IPS-15b (cell line): Measurements from ENCODE around the gene PTPN2.
"Not testable (repeated sequence)": the region's sequence is repeated elsewhere in the genome, so short reads cannot be mapped to it uniquely, and the experiment has no call there.

Source experiments
- H3K27me3 ChIP-seq: one replicate; pipeline ENCODE4 v1.6.1; 2013; ENCODE audit warnings: low read length; ENCODE audit not compliant: control insufficient read depth, insufficient read depth
- H3K36me3 ChIP-seq: one replicate; pipeline ENCODE4 v1.6.1; 2013; ENCODE audit warnings: low read length; ENCODE audit not compliant: control insufficient read depth, insufficient read depth
- H3K4me1 ChIP-seq: one replicate; pipeline ENCODE4 v1.6.1; 2013; ENCODE audit warnings: mild to moderate bottlenecking, low read length; ENCODE audit not compliant: control insufficient read depth, insufficient read depth
- H3K4me3 ChIP-seq: one replicate; pipeline ENCODE4 v1.5.1; 2013; ENCODE audit warnings: low read depth, low read length
- H3K9ac ChIP-seq: one replicate; pipeline ENCODE4 v1.6.1; 2013; ENCODE audit warnings: low read depth, mild to moderate bottlenecking, low read length
- H3K9me3 ChIP-seq: one replicate; pipeline ENCODE4 v1.6.1; 2013; ENCODE audit warnings: mild to moderate bottlenecking, low read length; ENCODE audit not compliant: control insufficient read depth, insufficient read depth

Gene PTPN2

DNA sequence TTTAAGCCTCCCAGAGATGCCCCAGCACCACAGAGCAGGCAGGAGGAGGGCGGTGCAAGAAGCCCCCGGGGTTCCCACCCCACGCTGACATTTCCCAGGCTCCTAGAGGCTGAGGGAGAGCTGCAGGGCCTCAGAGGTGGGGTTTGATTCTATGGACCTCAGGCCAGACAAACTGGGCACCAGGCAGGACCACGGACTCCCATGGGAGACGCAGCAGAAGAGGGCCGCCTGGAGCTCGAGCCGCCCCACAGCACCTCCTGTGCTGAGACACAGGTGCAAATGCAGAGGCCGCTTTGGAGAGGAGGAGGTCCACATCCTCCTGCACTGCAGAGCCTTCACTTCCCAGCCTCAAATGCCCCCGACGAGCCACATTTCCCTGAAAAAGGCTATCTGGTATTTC, 118.5 kb downstream of the PTPN2 start:
- no peak overlapping the region for H3K4me3 ChIP-seq
- no peak overlapping the region for H3K9ac ChIP-seq
- H3K4me1 ChIP-seq: peaks cover 4% of the 10 kb centered on the region
- H3K27me3 ChIP-seq: no peaks in the 10 kb centered on the region
- H3K9me3 ChIP-seq: no peaks in the 10 kb centered on the region
- H3K36me3 ChIP-seq: no peaks in the 10 kb centered on the region

DNA sequence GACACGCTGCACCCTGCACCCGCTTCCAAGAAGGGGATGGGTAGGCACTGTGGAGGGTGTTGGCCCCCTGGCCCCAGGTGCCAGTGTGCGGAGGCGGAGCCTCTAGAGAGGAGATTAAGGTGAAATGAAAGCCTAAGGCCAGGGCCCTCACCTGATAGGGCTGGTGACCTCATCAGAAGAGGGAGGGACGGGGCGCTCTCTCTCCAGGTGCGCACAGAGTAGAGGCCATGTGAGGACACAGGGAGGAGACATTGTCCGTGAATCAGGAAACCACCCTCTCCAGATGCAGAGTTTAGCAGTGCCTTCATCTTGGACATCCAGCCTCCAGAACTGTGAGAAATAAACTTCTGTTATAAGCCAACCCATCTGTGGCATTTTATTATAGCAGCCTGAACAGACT, 118.9 kb downstream of the PTPN2 start:
- no peak overlapping the region for H3K9ac ChIP-seq
- H3K4me3 ChIP-seq: no peak overlapping the region
- H3K9me3 ChIP-seq: no peaks in the 10 kb centered on the region
- peaks cover 4% of the 10 kb centered on the region for H3K4me1 ChIP-seq
- H3K36me3 ChIP-seq: no peaks in the 10 kb centered on the region
- H3K27me3 ChIP-seq: no peaks in the 10 kb centered on the region

DNA sequence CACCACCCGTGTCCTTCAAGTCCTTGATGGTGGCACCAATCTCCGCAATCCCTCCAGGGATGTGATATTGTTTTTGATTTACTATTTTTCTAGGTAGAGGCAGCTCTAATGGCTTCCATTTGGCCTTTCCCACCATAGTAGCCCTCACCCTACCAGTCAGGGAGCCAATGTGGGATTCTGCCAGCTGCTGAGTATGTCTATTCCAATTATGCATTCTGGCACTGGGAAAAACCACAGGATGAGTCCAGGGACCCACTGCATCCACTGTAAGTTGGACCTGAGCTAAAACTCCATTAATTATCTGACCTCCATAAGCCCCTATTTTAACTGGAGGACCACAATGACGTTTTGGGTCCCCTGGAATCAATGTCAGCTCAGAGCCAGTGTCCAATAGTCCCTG, 125.5 kb downstream of the PTPN2 start:
- not testable (repeated sequence) for H3K4me1 ChIP-seq, H3K4me3 ChIP-seq, H3K9ac ChIP-seq, H3K9me3 ChIP-seq, H3K27me3 ChIP-seq, H3K36me3 ChIP-seq

DNA sequence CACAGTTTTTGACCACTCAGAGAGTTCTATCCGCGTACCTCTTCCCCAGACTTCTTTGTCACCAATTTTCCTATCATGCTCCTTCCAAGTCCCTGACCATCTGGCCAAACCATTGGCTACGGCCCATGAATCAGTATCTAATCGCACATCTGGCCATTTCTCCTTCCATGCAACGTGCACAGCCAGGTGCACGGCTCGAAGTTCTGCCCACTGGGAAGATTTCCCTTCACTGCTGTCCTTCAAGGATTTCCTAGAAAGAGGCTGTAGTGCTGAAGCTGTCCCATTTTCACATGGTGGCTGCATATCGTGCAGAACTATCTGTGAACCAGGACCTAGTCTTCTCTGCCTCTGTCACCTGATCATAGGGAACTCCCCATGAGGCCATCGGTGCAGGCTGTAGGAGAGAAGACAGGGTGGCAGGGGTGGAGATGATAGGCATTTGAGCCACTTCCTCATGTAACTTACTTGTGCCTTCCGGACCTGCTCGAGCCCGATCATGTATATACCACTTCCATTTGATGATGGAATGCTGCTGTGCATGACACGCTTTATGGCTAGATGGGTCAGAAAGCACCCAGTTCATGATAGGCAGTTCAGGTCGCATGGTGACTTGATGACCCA, 127.3 kb downstream of the PTPN2 start:
- H3K9me3 ChIP-seq, H3K36me3 ChIP-seq, H3K9ac ChIP-seq, H3K4me3 ChIP-seq, H3K27me3 ChIP-seq, H3K4me1 ChIP-seq: not testable (repeated sequence)

DNA sequence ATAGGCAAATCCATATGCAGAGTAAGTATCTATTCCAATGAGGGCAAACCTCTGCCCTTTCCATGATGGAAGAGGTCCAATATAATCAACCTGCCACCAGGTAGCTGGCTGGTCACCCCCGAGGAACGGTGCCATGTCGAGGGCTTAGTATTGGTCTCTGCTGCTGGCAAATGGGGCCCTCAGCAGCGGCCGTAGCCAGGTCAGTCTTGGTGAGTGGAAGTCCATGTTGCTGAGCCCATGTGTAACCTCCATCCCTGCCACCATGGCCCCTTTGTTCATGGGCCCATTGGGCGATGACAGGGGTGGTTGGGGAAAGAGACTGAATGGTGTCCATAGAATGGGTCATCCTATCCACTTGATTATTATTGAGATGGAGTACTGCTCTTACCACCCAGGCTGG, 128.4 kb downstream of the PTPN2 start:
- not testable (repeated sequence) for H3K36me3 ChIP-seq, H3K4me3 ChIP-seq

DNA sequence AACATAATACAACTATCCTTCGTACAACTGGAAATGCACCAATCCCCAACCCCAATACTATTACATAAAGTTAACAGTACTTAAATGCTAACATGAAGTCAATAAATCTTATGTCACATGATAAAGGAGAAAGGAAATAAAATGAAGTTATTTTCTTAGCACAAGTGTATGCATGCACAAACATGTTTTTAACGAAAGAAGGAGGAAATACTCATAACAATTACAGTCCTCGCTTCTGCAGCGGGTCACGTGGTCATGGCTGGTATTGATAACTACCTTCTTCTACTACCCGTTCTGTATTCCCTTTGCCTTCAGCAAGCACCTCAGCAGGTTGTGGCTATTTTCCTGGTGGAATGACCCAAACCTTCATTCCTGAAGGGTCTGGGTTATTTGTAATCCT, 129.5 kb downstream of the PTPN2 start:
- H3K36me3 ChIP-seq: no peaks in the 10 kb centered on the region
- H3K4me1 ChIP-seq: no peaks in the 10 kb centered on the region
- no peaks in the 10 kb centered on the region for H3K9me3 ChIP-seq
- no peak overlapping the region for H3K4me3 ChIP-seq
- H3K27me3 ChIP-seq: no peaks in the 10 kb centered on the region
- H3K9ac ChIP-seq: no peak overlapping the region

More for the DNA sequence above, 128.4 kb downstream of the PTPN2 start:
- H3K4me1 ChIP-seq, H3K27me3 ChIP-seq, H3K9ac ChIP-seq, H3K9me3 ChIP-seq: not testable (repeated sequence)

DNA sequence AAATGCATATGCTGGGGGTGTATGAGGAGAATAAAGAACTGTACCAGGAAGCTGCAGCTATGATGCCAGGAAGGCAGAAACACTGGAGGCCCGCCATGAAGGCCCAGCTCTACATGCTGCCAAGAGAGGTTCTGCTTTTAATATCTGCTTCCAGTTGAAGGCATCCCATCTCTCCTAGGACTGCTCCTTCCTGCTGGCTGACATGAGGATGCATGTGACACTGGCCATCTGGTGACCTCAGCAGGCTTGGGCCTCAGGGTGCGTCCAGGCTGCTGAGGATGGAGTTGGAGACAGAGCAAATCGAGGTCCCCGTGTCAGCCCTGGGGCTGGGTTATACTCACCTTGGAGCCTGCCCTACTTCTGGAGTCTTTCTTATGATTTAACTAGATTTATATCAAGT, 132.1 kb downstream of the PTPN2 start:
- H3K9me3 ChIP-seq: no peaks in the 10 kb centered on the region
- H3K36me3 ChIP-seq: peaks cover 2% of the 10 kb centered on the region
- no peak overlapping the region for H3K9ac ChIP-seq
- H3K27me3 ChIP-seq: no peaks in the 10 kb centered on the region
- H3K4me3 ChIP-seq: no peak overlapping the region
- H3K4me1 ChIP-seq: no peaks in the 10 kb centered on the region

DNA sequence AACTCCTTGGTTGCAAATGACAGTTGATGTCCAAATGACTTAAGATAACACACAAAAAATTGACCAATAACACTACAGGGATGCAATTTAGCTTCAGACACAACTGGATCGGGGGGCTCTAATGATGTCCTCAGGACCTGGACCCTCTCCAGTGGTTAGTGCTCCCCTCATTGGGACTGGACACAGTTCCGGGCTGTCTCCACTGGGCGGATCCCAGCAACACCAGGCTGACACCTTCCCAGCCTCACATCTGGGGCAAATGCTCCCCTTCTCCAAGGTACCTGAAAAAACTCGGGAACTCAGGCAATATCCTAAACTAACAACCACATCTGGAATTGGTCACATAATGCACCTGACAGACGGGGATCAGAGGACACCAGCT, 132.5 kb downstream of the PTPN2 start:
- Histone ChIP-seq H3K4me3 (no peak overlapping the region), H3K4me1 (no peaks in the 10 kb centered on the region), H3K9me3 (no peaks in the 10 kb centered on the region), H3K36me3 (peaks cover 2% of the 10 kb centered on the region), H3K9ac (no peak overlapping the region), H3K27me3 (no peaks in the 10 kb centered on the region)

DNA sequence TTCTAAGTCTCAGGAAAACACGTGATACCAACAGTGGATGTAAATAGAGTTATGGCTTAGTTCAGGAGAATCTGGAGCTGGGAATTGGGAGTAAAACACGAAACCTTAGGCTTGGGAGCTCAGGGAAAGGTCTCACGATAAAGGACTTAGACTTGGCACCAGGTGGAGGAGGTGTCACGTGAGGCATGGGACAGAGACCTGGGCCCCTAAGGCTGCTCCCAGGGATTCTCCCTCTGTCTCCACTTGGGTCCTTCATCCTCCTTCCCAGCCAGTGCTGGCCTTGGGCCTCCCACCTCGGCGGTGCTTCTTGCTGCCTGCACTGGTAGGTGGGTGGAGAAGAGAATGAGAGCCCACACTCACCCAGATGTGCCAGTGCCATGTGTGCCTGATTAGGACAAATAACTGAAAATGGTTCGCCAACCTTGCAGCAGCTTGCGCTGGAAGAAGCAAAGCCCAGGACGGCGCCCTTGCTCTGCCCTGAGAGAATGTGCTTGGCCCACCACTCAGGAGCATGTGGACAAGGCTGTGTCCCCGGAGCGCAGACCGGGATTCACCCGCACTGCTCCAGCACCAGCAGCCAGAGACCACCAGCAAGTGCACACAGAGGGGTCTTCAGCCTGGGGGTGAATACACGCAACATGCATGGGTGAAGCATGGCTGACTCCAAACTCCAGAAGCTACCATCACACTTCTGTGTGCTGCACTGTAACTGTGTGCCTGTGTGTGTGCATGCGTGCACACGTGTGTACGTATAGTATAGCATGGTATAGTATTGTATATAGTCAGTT, 133.1 kb downstream of the PTPN2 start:
- no peak overlapping the region for H3K9ac ChIP-seq
- H3K36me3 ChIP-seq: peaks cover 2% of the 10 kb centered on the region
- no peaks in the 10 kb centered on the region for H3K9me3 ChIP-seq
- H3K27me3 ChIP-seq: no peaks in the 10 kb centered on the region
- H3K4me3 ChIP-seq: no peak overlapping the region
- no peaks in the 10 kb centered on the region for H3K4me1 ChIP-seq

DNA sequence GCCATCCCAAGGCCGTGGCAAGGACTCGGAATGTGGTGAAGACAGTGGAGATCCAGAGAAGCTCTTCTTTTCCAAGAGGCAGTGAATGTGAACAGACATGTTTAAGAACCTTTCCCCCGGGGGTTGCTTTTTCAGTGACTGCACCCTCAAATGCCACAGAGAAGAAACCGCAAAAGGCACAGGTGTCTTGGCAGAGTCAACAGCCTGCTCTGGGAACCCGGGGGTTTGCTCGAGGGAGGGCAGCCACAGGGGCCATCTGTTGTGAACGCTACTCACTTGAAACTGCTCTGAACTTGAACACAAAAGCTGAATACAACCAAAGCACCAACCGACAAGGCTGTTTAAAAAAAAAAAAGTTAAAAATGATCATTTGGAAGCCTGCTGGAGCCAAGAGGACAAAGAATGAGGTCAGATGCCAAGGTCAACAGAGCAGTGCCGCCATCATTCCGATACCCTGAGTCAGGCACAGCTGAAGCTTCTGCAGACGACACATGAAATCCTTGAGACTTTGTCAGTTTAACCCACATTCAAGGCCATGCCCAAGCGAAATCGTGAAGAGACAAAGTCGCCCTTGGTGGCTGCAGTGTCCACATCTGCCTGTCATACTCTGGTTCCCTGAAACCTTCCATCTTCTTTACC, 133.8 kb downstream of the PTPN2 start:
- H3K36me3 ChIP-seq: peaks cover 2% of the 10 kb centered on the region
- H3K9ac ChIP-seq: no peak overlapping the region
- no peaks in the 10 kb centered on the region for H3K27me3 ChIP-seq
- no peak overlapping the region for H3K4me3 ChIP-seq
- no peaks in the 10 kb centered on the region for H3K9me3 ChIP-seq
- H3K4me1 ChIP-seq: no peaks in the 10 kb centered on the region

DNA sequence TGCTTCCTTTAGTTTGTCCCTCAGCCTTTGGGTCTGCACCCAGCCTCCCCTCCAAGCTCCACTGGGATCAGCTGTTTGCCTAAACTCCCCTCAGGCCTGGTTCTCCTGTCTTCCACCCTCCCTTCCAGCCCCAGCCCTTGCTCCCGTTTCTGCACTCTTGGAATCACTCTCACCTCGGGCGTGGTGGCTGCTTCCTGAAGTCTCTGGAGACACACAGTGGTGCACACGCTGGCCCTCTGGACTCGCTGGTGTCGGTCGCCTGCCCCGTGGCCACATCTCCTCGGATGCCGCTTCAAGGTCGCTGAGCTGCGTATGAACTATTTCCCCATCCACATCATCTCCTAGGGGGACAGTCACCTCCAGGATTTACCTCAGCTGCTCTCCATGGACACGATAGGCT, 134.9 kb downstream of the PTPN2 start:
- no peak overlapping the region for H3K9ac ChIP-seq
- H3K36me3 ChIP-seq: peaks cover 2% of the 10 kb centered on the region
- H3K4me1 ChIP-seq: no peaks in the 10 kb centered on the region
- no peak overlapping the region for H3K4me3 ChIP-seq
- H3K27me3 ChIP-seq: no peaks in the 10 kb centered on the region
- no peaks in the 10 kb centered on the region for H3K9me3 ChIP-seq

DNA sequence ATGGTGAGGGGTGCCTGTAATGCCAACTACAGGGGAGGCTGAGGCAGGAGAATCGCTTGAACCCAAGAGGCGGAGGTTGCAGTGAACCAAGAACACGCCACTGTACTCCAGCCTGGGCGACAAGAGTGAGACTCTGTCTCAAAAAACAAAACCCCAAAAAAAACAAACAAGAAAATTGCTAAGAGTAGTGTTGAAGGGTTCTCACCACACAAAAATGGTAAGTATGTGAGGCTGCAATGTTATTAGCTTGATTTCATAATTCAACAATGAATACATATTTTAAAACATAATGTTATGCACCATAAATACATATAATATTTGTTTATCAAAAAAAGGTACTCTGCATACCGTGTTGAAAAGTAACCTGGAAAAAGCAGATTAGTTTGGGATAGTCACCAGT, 135.4 kb downstream of the PTPN2 start:
- Histone ChIP-seq H3K36me3 (peaks cover 2% of the 10 kb centered on the region), H3K9ac (no peak overlapping the region), H3K4me3 (no peak overlapping the region), H3K4me1 (no peaks in the 10 kb centered on the region), H3K27me3 (no peaks in the 10 kb centered on the region), H3K9me3 (no peaks in the 10 kb centered on the region)
